ENCODE results near the gene STX18.

STX18 gene

DNA sequence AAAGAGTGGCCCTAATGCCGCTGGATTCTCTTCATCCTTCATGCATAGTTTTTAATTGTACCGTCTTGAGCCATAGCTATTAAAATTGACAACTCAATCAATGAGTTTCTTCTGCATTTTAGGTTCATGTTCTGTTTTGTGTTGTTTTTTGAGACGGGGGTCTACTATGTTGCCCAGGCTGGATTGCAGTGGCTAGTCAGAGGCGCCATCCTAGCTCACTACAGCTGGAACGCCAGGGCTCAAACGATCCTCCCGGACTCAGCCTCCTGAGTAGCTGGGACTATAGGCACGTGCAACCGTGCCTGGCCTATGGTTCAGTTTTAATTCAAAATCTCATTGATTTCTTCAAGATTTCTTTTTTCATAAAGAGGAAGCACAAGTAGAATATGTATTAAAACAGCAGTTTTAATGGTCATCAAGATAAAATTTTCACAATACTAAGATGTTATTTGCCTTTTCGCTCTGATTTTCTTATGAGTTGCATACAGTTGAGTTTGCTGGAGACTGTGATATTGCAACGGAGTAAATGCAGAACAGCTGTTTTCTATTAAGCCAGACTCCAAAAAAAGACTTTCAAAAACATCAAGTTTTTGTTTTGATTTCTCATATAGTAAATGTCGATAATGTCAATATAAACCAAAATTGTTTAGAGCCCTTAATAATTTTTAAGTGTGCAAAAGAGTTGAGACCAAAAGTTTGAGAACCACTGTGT lies 1.1 kb upstream of the STX18 start:
- TF ChIP-seq EZH2 (IDR thresholded peaks at IDR 0.05), result no peak
- no peak for TF ChIP-seq FOXP2 (optimal IDR thresholded peaks at IDR 0.05; ENCODE audit: control extremely low read depth, extremely low read length, insufficient read depth)
- TF ChIP-seq POLR2AphosphoS5 (IDR thresholded peaks at IDR 0.05; ENCODE audit: borderline replicate concordance, low read depth, low read length), result no peak
- DNase-seq (ENCODE audit: low read depth, low spot score), result no peak
- H3K27ac ChIP-seq, result no peak overlapping the region
- H3K4me3 ChIP-seq, result peak overlapping the region; percentile 85
- H3K36me3 ChIP-seq (ENCODE audit: insufficient read depth, low read length), result no peaks in the 10 kb centered on the region
- peak overlapping the region; percentile 90 for H3K9ac ChIP-seq (ENCODE audit: insufficient read length)
- H3K9me3 ChIP-seq (ENCODE audit: low read depth, low read length), result no peaks in the 10 kb centered on the region

DNA sequence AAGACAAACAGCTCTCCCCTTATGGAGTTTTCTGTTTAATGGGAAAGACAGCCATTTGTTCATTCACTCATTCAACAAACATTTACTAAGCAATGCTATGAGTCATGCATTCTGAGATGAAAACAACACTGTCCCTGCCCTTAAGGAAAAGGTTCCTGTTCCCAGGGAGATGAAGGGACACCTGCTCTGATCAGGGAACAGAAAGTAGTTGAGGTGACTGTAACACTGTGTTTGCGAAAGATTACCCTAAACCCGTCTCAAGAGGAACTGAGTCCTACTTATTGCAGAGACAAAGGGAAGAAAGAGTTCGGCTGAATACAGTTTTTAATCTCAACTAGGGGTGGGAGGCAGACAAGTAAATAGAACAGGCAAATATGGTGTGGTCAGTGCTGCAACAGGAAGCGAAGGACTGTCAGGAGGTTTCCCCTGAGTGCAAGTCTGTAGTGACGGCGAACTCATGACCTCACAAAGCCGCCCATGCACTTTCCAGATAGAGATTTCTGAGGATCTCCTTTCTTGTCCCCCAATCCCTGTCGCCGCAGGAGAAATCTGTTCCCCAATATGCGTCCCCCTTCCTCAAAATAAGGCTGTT lies 712 bp downstream of the STX18 start:
- Histone ChIP-seq H3K9ac (ENCODE audit: insufficient read length) (peak overlapping the region; percentile 90), H3K27ac (no peak overlapping the region), H3K9me3 (ENCODE audit: low read depth, low read length) (no peaks in the 10 kb centered on the region), H3K36me3 (ENCODE audit: insufficient read depth, low read length) (no peaks in the 10 kb centered on the region), H3K4me3 (peak overlapping the region; percentile 85)
- TF ChIP-seq FOXP2 (optimal IDR thresholded peaks at IDR 0.05; ENCODE audit: control extremely low read depth, extremely low read length, insufficient read depth), result no peak
- no peak for TF ChIP-seq POLR2AphosphoS5 (IDR thresholded peaks at IDR 0.05; ENCODE audit: borderline replicate concordance, low read depth, low read length)
- no peak for TF ChIP-seq EZH2 (IDR thresholded peaks at IDR 0.05)
- no peak for DNase-seq (ENCODE audit: low read depth, low spot score)

DNA sequence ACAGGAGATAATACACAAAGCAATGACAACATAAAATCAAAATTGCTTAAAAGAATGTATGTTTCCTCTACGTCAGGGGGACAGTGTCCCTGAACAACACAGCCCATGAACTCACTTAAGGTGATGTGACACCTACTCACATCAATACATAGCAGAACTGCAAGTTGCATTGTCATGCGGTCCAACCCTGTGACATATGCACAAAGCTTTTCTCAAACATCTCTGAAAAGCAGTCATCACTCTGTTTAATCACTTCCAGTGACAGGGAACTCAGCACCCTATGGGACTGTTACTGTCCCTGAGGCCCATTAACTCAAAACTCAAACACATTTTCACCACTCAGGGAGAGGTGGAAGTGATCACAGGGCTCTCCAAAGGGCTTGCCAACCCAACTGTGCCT lies 2.4 kb downstream of the STX18 start:
- TF ChIP-seq FOXP2 (optimal IDR thresholded peaks at IDR 0.05; ENCODE audit: control extremely low read depth, extremely low read length, insufficient read depth) (no peak), POLR2AphosphoS5 (IDR thresholded peaks at IDR 0.05; ENCODE audit: borderline replicate concordance, low read depth, low read length) (no peak), EZH2 (IDR thresholded peaks at IDR 0.05) (no peak)
- Histone ChIP-seq H3K36me3 (ENCODE audit: insufficient read depth, low read length) (no peaks in the 10 kb centered on the region), H3K9me3 (ENCODE audit: low read depth, low read length) (no peaks in the 10 kb centered on the region), H3K27ac (no peak overlapping the region), H3K4me3 (no peak overlapping the region), H3K9ac (ENCODE audit: insufficient read length) (no peak overlapping the region)
- no peak for DNase-seq (ENCODE audit: low read depth, low spot score)

DNA sequence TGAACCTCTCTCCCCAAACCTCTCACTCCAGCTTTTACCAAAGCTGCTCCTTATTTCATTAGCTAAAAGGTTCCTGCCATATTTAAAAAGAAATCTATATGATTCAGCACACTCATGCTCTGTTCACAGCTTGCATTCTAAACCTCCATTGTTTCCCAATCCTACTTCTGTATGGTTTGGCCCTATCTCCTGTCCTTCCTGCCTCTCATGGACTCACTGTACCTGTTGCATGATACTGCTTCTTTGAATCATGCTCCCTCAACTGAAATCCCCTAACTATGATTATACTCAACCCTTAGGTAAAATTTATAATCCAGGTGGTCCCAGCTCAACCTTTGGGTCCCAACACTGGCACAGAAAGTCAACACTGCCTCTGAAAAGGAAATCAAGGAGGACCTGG lies 6.3 kb downstream of the STX18 start:
- H3K9ac ChIP-seq (ENCODE audit: insufficient read length), result no peak overlapping the region
- H3K4me3 ChIP-seq, result no peak overlapping the region
- no peaks in the 10 kb centered on the region for H3K36me3 ChIP-seq (ENCODE audit: insufficient read depth, low read length)
- TF ChIP-seq EZH2 (IDR thresholded peaks at IDR 0.05), result no peak
- TF ChIP-seq FOXP2 (optimal IDR thresholded peaks at IDR 0.05; ENCODE audit: control extremely low read depth, extremely low read length, insufficient read depth), result no peak
- TF ChIP-seq POLR2AphosphoS5 (IDR thresholded peaks at IDR 0.05; ENCODE audit: borderline replicate concordance, low read depth, low read length), result no peak
- DNase-seq (ENCODE audit: low read depth, low spot score), result no peak
- H3K27ac ChIP-seq, result no peak overlapping the region
- no peaks in the 10 kb centered on the region for H3K9me3 ChIP-seq (ENCODE audit: low read depth, low read length)

DNA sequence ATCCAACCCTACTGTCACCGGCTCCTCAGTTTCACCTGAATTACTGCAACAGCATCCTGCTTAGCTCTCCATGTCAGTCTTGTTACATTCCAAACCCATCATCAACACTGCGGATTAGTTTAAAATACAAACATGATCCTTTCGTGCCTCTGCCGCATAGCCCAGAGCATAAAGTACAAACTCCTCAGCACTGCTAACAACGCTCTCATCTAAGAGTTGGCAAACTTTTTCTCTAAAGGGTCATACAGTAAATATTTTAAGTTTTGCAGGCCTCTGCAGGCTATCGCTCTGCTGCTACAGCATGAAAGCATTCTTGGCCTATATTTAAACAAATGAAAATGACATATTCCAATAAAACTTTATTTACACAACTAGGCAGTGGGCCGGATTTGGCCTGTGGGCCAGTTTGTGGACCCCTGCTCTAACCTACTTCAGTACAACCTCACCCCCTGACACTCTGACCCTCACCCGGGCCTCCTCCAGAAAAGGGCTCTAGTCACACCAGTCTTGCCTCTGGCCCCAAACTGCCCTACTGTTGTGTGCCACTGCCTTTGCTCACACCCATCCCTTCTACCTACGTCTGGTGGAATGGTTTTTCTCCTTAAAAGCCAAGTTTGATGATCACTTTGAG lies 7.2 kb downstream of the STX18 start:
- Histone ChIP-seq H3K9me3 (ENCODE audit: low read depth, low read length) (no peaks in the 10 kb centered on the region), H3K27ac (no peak overlapping the region), H3K36me3 (ENCODE audit: insufficient read depth, low read length) (no peaks in the 10 kb centered on the region), H3K4me3 (no peak overlapping the region), H3K9ac (ENCODE audit: insufficient read length) (no peak overlapping the region)
- no peak for DNase-seq (ENCODE audit: low read depth, low spot score)
- no peak for TF ChIP-seq POLR2AphosphoS5 (IDR thresholded peaks at IDR 0.05; ENCODE audit: borderline replicate concordance, low read depth, low read length)
- TF ChIP-seq FOXP2 (optimal IDR thresholded peaks at IDR 0.05; ENCODE audit: control extremely low read depth, extremely low read length, insufficient read depth), result no peak
- TF ChIP-seq EZH2 (IDR thresholded peaks at IDR 0.05), result no peak

DNA sequence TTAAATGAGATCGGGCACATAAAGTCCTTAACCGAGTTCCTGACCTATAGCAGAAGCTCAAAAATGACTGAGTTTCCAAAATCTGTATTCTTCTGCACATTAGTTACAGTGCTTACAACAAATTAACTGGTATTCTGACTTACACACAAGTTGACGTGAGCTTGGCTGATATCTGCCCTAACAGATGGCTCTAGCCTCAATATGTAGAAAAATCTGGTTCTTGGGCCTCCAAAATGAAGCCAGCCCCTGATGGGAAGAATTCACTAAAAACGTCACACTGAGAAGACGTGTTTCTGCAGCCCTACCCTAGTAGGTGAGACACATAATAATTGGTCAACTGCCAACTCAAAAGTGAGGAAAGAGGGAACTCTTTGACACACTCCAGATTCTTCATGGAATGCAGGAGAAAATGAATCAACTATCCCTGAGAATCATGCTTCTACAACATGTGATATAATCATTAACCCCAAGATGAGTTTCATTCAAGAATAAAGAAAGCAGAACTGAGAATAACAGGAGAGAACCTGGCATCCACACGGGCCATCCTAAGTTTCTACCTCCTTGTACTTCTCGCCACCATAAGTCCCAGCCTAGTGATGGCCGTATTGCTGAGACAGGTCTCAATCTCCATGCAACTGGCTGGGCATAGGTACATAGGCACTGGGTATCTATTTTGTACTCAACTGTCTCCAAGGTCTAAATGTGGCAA lies 8.2 kb downstream of the STX18 start:
- Histone ChIP-seq H3K9me3 (ENCODE audit: low read depth, low read length) (no peaks in the 10 kb centered on the region), H3K9ac (ENCODE audit: insufficient read length) (no peak overlapping the region), H3K27ac (no peak overlapping the region), H3K4me3 (no peak overlapping the region), H3K36me3 (ENCODE audit: insufficient read depth, low read length) (no peaks in the 10 kb centered on the region)
- no peak for TF ChIP-seq FOXP2 (optimal IDR thresholded peaks at IDR 0.05; ENCODE audit: control extremely low read depth, extremely low read length, insufficient read depth)
- TF ChIP-seq POLR2AphosphoS5 (IDR thresholded peaks at IDR 0.05; ENCODE audit: borderline replicate concordance, low read depth, low read length), result no peak
- TF ChIP-seq EZH2 (IDR thresholded peaks at IDR 0.05), result no peak
- no peak for DNase-seq (ENCODE audit: low read depth, low spot score)

DNA sequence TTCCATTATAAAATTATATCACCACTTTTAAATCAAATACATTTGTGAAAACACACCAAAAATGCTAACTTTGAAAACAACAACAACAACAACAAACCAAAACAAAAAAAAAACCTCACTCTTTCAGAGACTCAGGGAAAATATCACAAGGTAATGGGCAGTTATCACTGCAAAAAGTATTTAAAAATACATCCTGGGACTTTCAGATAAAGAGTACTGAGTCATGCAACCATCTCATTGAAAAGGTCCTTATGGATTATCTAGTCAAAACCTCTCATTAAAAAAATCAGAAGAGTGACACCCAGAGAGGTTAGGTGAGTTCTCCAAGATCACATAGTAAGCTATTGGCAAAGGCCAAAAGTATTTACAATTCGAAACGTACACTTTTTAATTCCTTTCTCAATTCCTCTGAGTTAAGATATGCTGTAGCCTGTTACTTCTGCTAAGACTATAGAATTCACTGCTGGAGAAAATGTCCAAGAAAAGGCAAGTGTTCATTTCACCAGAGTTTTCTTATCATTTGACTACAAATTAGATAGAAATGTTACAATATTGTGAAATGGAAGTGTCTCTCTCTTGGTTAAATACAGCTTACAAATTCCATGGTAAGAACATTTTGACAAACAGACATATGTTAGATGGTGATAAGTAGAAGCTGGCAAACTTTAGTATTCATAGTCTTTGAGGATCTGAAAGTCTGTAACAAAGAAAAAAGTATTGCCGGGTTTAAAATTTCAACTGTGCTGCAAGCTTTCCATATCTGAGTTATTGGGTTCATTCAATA lies 9.3 kb downstream of the STX18 start:
- H3K9me3 ChIP-seq (ENCODE audit: low read depth, low read length), result no peaks in the 10 kb centered on the region
- no peak overlapping the region for H3K9ac ChIP-seq (ENCODE audit: insufficient read length)
- H3K36me3 ChIP-seq (ENCODE audit: insufficient read depth, low read length), result no peaks in the 10 kb centered on the region
- no peak for DNase-seq (ENCODE audit: low read depth, low spot score)
- TF ChIP-seq FOXP2 (optimal IDR thresholded peaks at IDR 0.05; ENCODE audit: control extremely low read depth, extremely low read length, insufficient read depth), result no peak
- no peak for TF ChIP-seq EZH2 (IDR thresholded peaks at IDR 0.05)
- no peak for TF ChIP-seq POLR2AphosphoS5 (IDR thresholded peaks at IDR 0.05; ENCODE audit: borderline replicate concordance, low read depth, low read length)
- H3K4me3 ChIP-seq, result no peak overlapping the region
- no peak overlapping the region for H3K27ac ChIP-seq
